GM18520 (cell line): ENCODE results near the gene KLHL33.

Source experiments
- ATAC-seq: cut with Tn5 transposase; IDR thresholded peaks from one replicate; pipeline ENCODE4 v1.9.1; 2021; ENCODE audit not compliant: unreplicated experiment

Gene KLHL33

GRCh38 chr14:20376071-20376588 is 59.8 kb downstream of the KLHL33 start:
- ATAC-seq: no peak
